ENCODE results near the gene SLBP.

SLBP gene

DNA sequence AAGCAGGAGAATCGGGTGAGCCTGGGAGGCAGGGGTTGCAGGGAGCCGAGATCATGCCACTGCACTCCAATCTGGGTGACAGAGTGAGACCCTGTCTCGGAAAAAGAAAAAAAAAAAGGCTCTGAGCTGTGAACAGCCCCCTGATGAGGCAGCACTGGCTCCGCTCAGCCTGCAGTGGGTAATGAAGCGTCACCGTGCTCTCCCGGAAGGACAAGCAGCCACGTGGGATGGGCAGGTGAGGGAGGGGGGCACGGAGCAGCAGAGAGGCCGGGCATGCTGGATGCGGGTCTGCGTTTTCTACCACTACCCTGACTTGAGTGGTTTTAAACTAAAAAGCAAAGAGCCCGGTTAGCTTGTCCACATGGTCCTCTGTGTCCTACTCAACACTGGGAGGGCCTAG lies 24.7 kb upstream of the SLBP start:
- Histone ChIP-seq H3K36me3 (ENCODE audit: control insufficient read depth, insufficient read depth, low read length, severe bottlenecking) (peaks cover 21% of the 10 kb centered on the region), H3K4me1 (ENCODE audit: control insufficient read depth, insufficient read depth, low read length) (no peaks in the 10 kb centered on the region), H3K4me3 (ENCODE audit: low read length) (no peak overlapping the region), H3K27me3 (replicated peaks; ENCODE audit: control insufficient read depth, insufficient read depth, low read length) (no peaks in the 10 kb centered on the region), H3K9ac (ENCODE audit: low read length) (no peak overlapping the region), H3K9me3 (ENCODE audit: control insufficient read depth, low read length) (peaks cover 19% of the 10 kb centered on the region)
- DNase-seq (ENCODE audit: low read depth) = no peak

DNA sequence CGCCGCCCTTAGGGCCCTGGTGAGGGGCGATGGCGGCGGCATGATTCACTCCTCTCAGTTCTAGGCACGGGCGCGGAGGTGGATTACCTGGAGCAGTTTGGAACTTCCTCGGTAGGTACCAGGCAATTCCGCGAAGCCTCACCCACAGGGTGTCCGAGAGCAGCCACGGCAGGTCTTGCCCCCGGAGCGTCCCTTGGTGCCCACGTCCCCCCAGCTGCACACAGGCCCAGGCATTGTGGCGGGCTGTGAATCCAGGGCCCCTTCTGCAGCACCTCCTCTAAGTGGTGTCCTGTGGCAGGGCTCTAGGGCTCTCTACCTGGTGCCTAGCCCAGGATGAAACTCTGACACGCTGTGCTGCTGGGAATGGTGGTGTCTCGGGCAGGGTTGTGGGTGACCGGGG lies 23.1 kb upstream of the SLBP start:
- no peak overlapping the region for H3K4me3 ChIP-seq (ENCODE audit: low read length)

DNA sequence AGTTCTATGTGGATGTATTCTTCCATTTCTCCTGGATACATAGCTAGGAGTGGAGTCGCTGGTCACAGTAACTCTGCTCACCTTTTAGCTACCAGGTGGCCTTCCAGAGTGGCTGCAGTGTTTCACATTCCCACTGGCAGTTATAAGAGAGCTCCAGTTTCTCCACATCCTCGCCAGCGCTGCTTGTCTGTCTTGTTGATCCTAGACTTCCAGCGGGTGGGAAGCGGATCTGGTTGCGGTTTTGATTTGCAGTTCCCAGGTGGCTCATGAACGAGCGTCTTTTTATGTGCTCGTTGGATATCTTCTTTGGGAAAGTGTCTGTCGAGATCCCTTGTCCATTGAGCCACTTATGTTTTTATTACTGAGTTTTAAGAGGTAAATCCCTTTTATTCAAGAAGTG lies 20.8 kb upstream of the SLBP start:
- H3K9ac ChIP-seq (ENCODE audit: low read length) = no peak overlapping the region
- H3K27me3 ChIP-seq (replicated peaks; ENCODE audit: control insufficient read depth, insufficient read depth, low read length) = no peaks in the 10 kb centered on the region
- H3K9me3 ChIP-seq (ENCODE audit: control insufficient read depth, low read length) = peaks cover 8% of the 10 kb centered on the region
- H3K4me1 ChIP-seq (ENCODE audit: control insufficient read depth, insufficient read depth, low read length) = no peaks in the 10 kb centered on the region
- no peak for DNase-seq (ENCODE audit: low read depth)
- H3K36me3 ChIP-seq (ENCODE audit: control insufficient read depth, insufficient read depth, low read length, severe bottlenecking) = peaks cover 9% of the 10 kb centered on the region
- H3K4me3 ChIP-seq (ENCODE audit: low read length) = no peak overlapping the region

More for the DNA sequence above, 23.1 kb upstream of the SLBP start:
- no peak for DNase-seq (ENCODE audit: low read depth)
- Histone ChIP-seq H3K36me3 (ENCODE audit: control insufficient read depth, insufficient read depth, low read length, severe bottlenecking) (peaks cover 16% of the 10 kb centered on the region), H3K4me1 (ENCODE audit: control insufficient read depth, insufficient read depth, low read length) (no peaks in the 10 kb centered on the region), H3K9me3 (ENCODE audit: control insufficient read depth, low read length) (peaks cover 19% of the 10 kb centered on the region), H3K27me3 (replicated peaks; ENCODE audit: control insufficient read depth, insufficient read depth, low read length) (no peaks in the 10 kb centered on the region), H3K9ac (ENCODE audit: low read length) (no peak overlapping the region)

DNA sequence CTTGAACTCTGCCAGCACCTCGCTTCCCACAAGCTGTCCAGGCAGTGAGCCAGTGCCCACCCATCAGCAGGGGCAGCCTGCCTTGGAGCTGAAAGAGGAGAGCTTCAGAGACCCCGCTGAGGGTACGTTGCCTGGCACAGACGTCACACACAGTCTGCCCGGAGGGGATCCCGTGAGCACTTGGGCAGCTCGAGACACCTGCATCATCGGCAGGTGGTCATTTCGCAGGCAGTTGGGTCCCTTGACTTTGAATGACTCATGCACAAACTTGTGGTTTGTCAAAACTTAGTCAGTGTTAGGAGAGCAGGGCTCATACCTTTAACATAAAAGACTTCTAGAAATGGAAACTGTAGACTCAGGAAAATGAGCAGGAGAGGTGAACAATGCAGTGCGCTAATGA lies 19.1 kb upstream of the SLBP start:
- no peak for DNase-seq (ENCODE audit: low read depth)
- Histone ChIP-seq H3K9me3 (ENCODE audit: control insufficient read depth, low read length) (no peaks in the 10 kb centered on the region), H3K9ac (ENCODE audit: low read length) (no peak overlapping the region), H3K4me3 (ENCODE audit: low read length) (no peak overlapping the region), H3K36me3 (ENCODE audit: control insufficient read depth, insufficient read depth, low read length, severe bottlenecking) (no peaks in the 10 kb centered on the region), H3K4me1 (ENCODE audit: control insufficient read depth, insufficient read depth, low read length) (peaks cover 5% of the 10 kb centered on the region), H3K27me3 (replicated peaks; ENCODE audit: control insufficient read depth, insufficient read depth, low read length) (no peaks in the 10 kb centered on the region)

DNA sequence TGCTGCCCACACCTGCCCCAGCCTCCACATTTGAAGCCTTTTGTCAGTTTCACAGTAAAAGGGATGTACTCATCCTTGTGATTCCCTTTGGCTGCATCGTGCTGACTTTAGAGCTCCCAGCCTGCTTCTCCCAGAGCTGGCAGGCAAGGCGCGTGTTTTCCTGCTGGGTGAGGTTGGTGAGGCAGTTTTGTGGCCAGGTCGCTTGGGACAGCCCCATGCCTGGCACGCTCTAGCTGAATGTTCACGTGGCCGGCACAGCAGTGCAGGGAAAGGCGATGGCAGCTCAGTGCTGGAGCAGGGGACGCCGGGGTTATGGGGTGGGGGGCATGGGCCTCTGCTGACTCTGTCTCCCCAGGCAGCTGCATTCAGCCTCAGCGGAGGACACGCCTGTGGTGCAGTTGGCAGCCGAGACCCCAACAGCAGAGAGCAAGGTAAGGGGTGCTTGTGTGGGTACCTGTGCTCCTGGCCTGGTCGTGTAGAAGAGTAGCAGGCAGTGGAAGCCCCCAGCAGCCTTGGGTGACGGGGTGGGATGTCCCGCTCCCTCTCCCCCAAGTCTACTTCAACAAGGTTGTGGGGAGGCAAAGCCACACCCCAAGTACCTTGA lies 18.5 kb upstream of the SLBP start:
- Histone ChIP-seq H3K36me3 (ENCODE audit: control insufficient read depth, insufficient read depth, low read length, severe bottlenecking) (no peaks in the 10 kb centered on the region), H3K27me3 (replicated peaks; ENCODE audit: control insufficient read depth, insufficient read depth, low read length) (no peaks in the 10 kb centered on the region), H3K4me3 (ENCODE audit: low read length) (no peak overlapping the region), H3K9me3 (ENCODE audit: control insufficient read depth, low read length) (no peaks in the 10 kb centered on the region), H3K4me1 (ENCODE audit: control insufficient read depth, insufficient read depth, low read length) (peaks cover 5% of the 10 kb centered on the region), H3K9ac (ENCODE audit: low read length) (no peak overlapping the region)
- DNase-seq (ENCODE audit: low read depth) = no peak

DNA sequence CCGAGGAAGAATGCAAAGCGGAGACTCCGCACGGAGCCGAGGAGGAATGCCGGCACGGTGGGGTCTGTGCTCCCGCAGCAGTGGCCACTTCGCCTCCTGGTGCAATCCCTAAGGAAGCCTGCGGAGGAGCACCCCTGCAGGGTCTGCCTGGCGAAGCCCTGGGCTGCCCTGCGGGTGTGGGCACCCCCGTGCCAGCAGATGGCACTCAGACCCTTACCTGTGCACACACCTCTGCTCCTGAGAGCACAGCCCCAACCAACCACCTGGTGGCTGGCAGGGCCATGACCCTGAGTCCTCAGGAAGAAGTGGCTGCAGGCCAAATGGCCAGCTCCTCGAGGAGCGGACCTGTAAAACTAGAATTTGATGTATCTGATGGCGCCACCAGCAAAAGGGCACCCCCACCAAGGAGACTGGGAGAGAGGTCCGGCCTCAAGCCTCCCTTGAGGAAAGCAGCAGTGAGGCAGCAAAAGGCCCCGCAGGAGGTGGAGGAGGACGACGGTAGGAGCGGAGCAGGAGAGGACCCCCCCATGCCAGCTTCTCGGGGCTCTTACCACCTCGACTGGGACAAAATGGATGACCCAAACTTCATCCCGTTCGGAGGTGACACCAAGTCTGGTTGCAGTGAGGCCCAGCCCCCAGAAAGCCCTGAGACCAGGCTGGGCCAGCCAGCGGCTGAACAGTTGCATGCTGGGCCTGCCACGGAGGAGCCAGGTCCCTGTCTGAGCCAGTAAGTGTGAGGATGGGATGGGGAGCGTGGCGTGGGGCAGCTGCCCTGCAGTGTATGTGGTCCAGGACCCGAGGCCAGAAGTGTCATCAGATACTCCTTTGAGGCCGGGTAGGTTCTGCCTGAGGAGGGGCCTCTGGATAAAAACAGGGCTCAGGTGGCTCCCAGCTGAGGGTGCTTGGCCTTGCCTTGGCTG lies 16.2 kb upstream of the SLBP start:
- H3K4me1 ChIP-seq (ENCODE audit: control insufficient read depth, insufficient read depth, low read length) = peaks cover 5% of the 10 kb centered on the region
- H3K27me3 ChIP-seq (replicated peaks; ENCODE audit: control insufficient read depth, insufficient read depth, low read length) = no peaks in the 10 kb centered on the region
- peaks cover 5% of the 10 kb centered on the region for H3K36me3 ChIP-seq (ENCODE audit: control insufficient read depth, insufficient read depth, low read length, severe bottlenecking)
- no peak overlapping the region for H3K9ac ChIP-seq (ENCODE audit: low read length)
- no peak overlapping the region for H3K4me3 ChIP-seq (ENCODE audit: low read length)
- H3K9me3 ChIP-seq (ENCODE audit: control insufficient read depth, low read length) = no peaks in the 10 kb centered on the region
- DNase-seq (ENCODE audit: low read depth) = no peak

DNA sequence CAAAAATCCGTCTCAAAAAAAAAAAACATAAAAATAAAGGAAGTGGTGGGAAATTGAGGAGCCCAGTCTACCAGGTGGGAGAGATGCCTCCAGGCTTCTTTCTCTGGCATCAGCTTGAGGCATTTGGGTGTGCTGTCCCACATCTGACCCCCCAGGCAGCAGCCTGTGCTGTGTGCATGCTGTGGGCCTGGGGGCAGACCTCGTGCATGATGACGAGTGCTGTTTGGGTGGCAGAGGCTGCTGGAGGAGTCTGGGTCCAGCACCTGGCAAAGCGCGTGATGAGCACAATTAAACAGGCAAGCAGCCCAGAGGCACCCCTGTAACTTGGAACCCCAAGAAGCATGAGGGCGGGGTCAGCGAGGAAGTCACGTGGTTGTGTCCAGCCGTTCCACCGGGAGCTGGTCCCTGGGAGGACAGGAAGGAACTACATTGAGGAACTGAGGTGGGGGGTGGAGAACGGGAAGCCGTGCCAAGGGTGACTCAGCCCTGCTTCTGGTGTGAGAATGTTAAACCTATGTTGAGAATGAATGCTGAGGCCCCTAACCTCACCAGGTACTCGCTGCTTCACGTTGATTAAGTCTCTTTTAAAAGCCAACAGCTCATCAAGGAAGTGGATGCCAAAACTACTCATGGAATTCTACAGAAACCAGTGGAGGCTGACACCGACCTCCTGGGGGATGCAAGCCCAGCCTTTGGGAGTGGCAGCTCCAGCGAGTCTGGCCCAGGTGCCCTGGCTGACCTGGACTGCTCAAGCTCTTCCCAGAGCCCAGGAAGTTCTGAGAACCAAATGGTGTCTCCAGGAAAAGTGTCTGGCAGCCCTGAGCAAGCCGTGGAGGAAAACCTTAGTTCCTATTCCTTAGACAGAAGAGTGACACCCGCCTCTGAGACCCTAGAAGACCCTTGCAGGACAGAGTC lies 15.3 kb upstream of the SLBP start:
- Histone ChIP-seq H3K4me3 (ENCODE audit: low read length) (no peak overlapping the region), H3K27me3 (replicated peaks; ENCODE audit: control insufficient read depth, insufficient read depth, low read length) (no peaks in the 10 kb centered on the region), H3K9me3 (ENCODE audit: control insufficient read depth, low read length) (no peaks in the 10 kb centered on the region), H3K9ac (ENCODE audit: low read length) (no peak overlapping the region), H3K4me1 (ENCODE audit: control insufficient read depth, insufficient read depth, low read length) (peaks cover 7% of the 10 kb centered on the region), H3K36me3 (ENCODE audit: control insufficient read depth, insufficient read depth, low read length, severe bottlenecking) (peaks cover 5% of the 10 kb centered on the region)
- no peak for DNase-seq (ENCODE audit: low read depth)

DNA sequence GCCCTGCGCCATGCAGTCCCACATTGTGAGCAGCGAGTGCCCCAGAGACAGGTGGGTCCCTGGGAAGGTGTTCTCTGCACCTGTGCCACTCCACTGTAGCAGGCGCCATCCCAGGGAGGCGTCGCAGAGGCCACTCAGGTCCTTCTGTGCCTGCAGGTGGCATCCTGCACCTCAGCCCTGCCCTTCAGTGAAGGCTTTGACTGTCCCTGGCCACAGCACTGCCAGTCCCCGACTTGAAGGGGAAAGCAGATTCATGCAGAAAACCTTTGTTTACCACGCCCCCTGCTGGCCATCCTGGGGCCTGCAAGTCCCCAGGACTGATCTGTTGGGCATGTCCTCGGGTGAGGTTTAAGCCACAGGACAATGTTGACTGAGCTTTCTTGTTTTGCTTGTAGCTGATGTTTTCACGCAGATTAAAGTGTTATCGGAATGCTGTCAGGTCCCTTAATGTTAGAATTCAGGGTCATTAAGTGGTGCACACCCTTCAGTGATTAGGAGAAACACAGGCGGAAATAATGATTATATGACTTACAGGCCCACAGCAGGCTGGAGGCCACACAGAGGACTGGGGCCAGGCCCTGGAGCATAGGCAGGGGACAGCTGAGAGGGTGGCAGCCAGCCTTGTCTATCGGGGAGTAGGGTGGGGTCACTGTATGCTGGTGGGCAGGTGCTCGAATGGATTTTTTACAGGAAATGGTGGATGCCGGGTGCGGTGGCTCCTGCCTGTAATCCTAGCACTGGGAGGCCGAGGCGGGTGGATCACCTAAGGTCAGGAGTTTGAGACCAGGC lies 14.2 kb upstream of the SLBP start:
- Histone ChIP-seq H3K27me3 (replicated peaks; ENCODE audit: control insufficient read depth, insufficient read depth, low read length) (no peaks in the 10 kb centered on the region), H3K9me3 (ENCODE audit: control insufficient read depth, low read length) (no peaks in the 10 kb centered on the region), H3K4me3 (ENCODE audit: low read length) (no peak overlapping the region), H3K4me1 (ENCODE audit: control insufficient read depth, insufficient read depth, low read length) (peaks cover 13% of the 10 kb centered on the region), H3K36me3 (ENCODE audit: control insufficient read depth, insufficient read depth, low read length, severe bottlenecking) (peaks cover 5% of the 10 kb centered on the region), H3K9ac (ENCODE audit: low read length) (no peak overlapping the region)
- DNase-seq (ENCODE audit: low read depth) = peak; percentile 89

DNA sequence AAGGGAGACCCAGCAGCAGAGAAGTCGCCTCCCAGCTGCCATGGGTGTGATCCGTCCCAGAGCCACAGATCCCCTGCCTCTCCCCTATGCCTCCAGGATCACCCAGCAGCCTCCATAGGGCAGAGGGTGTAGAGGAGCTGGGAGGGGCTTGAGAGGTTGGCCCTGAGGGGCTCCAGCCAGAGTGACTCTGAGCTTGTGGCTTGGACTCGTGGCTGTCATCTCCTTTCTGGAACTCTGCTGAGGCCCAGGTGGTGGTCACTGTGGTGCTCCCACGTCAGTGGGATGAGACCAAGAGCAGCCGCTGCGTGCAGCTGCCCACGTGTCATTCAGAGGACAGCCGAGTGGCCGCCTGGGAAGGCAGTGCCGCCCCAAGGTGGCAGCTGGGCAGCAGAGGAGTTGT lies 13.4 kb upstream of the SLBP start:
- Histone ChIP-seq H3K27me3 (replicated peaks; ENCODE audit: control insufficient read depth, insufficient read depth, low read length) (no peaks in the 10 kb centered on the region), H3K4me3 (ENCODE audit: low read length) (no peak overlapping the region), H3K36me3 (ENCODE audit: control insufficient read depth, insufficient read depth, low read length, severe bottlenecking) (peaks cover 5% of the 10 kb centered on the region), H3K4me1 (ENCODE audit: control insufficient read depth, insufficient read depth, low read length) (peaks cover 13% of the 10 kb centered on the region), H3K9ac (ENCODE audit: low read length) (no peak overlapping the region), H3K9me3 (ENCODE audit: control insufficient read depth, low read length) (no peaks in the 10 kb centered on the region)
- no peak for DNase-seq (ENCODE audit: low read depth)

DNA sequence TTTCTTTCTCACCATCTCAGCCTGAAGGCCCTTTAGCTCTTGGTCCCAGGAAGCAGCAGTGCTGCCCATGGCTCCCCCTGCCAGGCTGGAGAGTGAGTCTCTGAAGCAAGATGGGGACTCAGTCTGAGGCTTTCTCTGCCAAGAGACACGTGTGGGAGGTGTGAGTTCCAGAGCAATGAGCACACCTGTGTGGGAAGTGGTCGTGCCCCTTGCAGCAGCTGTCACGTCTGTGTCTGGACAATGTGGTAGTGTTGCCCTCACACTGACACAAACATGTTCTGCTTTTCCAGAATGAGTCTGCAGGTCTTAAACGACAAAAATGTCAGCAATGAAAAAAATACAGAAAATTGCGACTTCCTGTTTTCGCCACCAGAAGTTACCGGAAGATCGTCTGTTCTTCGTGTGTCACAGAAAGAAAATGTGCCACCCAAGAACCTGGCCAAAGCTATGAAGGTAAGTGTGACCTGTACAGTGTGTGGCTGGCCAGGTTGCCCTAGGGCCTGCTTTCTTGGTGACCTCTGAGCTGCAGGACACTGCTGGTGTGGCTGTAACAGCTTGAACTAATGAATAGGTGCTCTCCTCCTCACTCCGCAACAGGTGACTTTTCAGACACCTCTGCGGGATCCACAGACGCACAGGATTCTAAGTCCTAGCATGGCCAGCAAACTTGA lies 11.1 kb upstream of the SLBP start:
- Histone ChIP-seq H3K36me3 (ENCODE audit: control insufficient read depth, insufficient read depth, low read length, severe bottlenecking) (peaks cover 6% of the 10 kb centered on the region), H3K9me3 (ENCODE audit: control insufficient read depth, low read length) (no peaks in the 10 kb centered on the region), H3K9ac (ENCODE audit: low read length) (no peak overlapping the region), H3K4me3 (ENCODE audit: low read length) (no peak overlapping the region), H3K27me3 (replicated peaks; ENCODE audit: control insufficient read depth, insufficient read depth, low read length) (no peaks in the 10 kb centered on the region), H3K4me1 (ENCODE audit: control insufficient read depth, insufficient read depth, low read length) (peaks cover 27% of the 10 kb centered on the region)
- no peak for DNase-seq (ENCODE audit: low read depth)

Measured in adipocyte (in vitro differentiated cells).